HG02571 (cell line): Measurements from ENCODE around the gene LRP6.
"Not testable (repeated sequence)": the region's sequence is repeated elsewhere in the genome, so short reads cannot be mapped to it uniquely, and the experiment has no call there.

Source experiments
- ATAC-seq: cut with Tn5 transposase; IDR thresholded peaks from one replicate; pipeline ENCODE4 v1.9.1; 2021; ENCODE audit warnings: mild to moderate bottlenecking, moderate library complexity; ENCODE audit not compliant: unreplicated experiment

The LRP6 gene

DNA sequence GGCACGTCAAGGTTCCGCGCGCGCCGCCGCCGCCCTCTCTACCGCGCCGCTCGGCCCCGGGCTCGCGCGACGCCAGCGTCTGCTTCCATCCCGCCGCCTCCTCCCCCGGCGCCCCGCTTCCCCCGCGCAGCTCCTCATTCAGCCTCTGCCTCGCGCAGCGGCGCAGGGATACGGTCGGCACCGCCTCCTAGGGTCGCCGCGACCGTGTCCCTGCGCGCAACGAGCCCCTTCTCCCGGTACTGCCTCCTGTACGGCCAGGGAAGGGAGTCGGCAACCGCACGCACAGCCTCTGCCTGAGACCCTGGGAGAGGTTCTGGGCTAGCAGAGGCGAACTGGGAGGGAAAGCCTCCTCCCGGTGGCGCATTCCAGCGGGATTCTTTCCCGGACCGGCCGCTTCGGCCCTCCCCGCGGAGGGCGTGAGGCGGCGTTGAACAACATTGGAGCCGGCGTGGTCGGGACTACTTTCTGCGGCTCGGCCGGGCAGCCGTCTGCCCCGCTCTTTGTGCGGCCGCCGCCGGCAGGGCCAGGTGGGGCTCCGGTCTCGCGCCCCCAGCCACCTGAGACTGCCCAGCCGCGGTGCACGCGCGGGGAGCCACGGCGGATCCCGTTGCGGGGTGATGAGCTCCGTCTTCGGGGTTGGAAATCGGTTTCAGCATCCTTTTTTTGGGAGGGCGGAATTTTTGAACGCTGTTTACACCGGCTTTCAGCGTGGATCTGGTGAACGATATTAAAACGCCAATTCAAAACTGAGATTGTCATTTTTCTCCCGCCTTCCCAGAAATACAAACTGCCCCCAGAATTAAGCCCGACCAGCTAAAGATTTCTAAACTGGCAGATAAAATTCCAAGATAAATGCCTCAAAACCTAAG, at the start of gene LRP6:
Gene LRP6 (minus strand): TSS at position 172 of the 869 bp plus-strand sequence. CDS start 309 bp downstream, outside the sequence.
- peak; percentile 73 for ATAC-seq

DNA sequence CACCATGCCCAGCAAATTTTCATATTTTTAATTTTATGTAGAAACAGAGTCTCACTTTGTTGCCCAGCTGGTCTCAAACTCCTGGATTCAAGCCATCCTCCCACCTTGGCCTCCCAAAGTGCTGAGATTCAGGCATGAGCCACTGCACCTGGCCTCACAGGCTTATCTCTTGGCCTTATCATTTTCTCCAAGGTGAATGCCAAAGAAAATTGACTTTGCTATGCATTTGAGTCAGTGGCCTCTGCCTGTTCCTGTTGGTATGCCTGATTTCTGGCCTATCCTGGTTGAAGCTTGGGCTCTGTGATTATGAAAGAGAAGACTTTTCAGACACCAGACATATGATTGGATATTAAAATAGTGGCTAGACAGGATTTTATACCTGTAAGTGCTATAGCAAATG, 49.0 kb upstream of the LRP6 start:
- ATAC-seq, result no peak

DNA sequence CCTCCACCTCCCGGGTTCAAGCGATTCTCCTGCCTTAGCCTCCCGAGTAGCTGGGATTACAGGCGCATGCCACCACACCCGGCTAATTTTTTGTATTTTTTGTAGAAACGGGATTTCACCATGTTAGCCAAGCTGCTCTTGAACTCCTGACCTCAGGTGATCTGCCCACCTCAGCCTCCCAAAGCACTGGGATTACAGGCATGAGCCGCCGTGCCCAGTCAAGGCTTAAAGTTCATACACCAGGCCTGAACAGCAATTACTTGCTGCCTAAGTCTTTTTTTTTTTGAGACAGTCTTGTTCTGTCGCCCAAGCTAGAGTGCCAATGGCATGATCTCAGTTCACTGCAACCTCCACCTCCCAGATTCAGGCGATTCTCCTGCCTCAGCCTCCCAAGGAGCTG, 43.9 kb upstream of the LRP6 start:
- not testable (repeated sequence) for ATAC-seq

DNA sequence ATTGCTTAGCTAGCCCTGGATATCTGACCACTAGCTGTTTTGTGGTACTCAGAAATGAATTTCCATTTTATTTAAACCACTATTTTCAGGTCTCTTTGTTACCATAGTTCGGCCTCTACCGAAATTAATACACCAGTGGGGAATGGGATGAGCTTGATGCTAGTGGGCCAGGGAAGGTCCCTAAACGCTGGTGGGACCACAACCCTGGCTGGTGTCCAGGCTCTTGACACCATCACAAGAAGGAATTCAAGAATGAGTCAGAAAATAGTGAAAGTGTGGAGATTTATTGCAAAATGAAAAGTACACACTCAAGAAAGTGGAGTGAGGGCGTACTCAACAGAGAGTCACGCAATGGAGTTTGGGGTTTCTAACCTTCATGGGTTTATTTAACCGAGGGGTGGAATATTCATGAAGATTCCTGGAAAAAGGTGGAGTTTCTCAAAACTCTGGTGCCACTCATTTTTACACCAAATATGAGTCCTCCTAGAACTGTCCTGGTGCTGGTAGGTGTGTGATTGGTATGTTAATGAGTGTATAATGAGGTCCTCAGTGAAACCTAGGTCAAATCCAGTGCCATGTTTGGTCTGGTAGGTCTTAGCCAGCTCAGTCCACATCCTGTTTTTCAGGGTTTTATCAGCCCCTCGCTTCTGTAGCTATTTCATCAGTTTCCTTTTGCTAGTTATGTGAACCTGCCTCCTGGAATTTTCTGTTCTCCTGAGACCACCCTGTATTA, 38.9 kb upstream of the LRP6 start:
- ATAC-seq, result no peak

DNA sequence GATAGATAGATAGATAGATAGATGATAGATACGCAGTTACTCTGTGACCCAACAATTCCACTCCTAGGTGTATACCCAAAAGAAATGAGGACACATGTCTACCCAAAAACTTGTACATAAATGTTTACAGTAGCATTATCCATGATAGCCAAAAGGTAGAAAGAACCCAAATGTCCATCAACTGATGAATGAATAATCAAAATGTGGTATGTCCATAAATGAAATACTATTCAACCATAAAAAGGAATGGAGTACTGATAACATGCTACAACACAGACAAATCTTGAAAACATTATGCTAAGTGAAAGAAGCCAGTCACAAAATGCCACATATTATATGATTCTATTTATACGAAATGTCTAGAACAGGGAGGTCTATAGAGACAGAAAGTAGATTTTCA, 36.1 kb upstream of the LRP6 start:
- ATAC-seq, result no peak

DNA sequence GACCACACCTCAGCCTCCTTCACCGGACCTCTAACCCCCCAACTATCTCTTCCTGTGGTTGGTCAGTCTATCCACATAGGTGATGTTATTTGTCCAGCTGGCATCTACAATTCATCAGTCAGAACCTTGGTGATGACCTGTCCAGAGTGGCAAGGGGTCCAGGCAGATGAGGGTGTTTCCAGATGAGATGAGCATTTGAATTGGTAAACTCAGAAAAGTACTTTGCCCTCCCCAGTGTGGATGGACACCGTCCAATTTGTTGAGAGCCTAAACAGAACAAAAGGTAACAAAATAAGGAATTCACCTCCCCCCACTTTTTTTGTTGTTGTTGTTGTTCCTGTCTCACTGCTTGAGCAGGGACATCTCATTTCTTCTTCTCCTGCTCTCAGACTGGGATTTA, 34.3 kb upstream of the LRP6 start:
- ATAC-seq, result no peak

DNA sequence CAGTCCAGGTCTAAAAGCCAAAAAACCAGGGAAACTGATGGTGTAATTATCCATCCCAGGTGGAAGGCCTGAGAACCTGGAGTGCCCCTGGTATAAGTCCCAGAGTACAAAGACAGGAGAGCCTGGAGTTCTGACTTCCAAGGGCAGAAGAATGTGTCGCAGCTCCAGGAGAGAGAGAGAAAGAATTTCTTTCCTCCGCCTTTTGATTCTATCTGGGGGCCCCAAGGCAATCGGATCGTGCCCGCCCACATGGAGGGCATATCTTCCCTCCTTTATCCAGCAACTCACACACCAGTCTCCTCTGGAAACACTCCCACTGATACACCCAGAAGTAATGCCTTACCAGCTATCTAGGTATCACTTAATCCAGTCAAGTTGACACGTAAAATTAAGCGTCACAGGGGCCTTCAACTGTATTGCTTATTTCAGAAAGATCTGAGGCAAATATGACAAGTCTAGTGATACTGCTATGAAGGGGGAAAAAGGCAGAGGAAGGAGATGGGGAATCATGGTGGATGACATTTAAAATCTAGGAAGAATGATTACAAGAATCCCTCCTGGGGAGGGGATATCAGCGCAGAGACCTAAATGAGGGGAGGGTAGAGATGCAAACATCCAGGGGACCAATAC, 30.5 kb upstream of the LRP6 start:
- ATAC-seq, result no peak

DNA sequence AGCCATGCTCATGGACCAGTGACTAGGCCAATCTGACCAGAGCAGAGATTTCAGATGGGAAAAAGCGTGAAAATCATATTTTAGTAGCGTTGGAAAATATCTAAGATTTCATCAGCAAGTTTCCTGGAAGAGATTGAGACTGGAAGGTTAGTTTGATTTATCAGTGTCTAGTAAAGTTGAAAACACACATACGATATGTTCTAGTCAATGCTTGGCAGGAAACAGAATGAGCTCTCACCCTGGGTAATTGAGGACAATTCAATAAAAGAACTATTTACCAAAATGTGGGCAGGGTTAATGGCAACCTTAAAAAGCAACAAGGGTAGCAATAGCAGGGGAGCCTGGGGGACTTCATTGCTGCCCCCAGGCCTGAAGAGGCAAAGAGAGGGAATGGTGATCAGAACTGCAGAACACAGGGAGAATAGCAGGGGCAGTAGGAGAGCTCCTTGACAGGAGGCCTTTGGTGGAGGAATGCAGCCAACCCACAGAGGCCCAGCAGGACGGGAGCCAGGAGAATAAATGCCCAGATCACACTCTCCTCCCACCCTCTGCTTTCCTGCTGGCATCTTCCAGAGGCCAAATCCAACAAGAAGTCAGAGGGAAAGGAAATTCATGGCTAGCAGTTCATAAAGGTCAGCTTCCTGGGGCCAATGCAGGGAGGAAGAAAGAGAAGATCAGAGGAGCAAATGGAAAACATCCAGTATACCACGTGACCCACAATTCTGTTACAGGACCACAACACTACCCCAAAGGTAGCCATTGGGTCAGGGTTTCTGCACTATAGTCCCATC, 27.6 kb upstream of the LRP6 start:
- no peak for ATAC-seq

DNA sequence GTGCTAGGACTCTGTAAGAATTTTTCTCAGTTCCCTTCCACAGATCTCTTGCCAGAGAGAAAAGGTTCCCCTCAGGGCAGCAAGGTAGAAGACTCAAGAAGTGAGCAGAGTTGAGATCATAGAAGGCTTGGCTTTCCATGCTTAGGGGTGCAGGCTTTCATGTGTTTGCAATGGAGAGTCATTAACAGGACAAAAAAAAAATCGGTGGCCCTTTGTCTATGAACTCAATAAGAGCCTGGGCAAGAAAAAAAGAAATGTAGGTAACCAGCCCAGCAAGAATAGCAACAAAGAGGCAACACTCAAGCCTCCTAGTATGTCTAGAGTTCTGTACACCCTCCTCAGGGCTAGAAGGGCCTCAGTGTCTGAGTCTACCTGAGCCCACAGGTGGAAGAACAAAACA, 23.4 kb upstream of the LRP6 start:
- ATAC-seq, result no peak

DNA sequence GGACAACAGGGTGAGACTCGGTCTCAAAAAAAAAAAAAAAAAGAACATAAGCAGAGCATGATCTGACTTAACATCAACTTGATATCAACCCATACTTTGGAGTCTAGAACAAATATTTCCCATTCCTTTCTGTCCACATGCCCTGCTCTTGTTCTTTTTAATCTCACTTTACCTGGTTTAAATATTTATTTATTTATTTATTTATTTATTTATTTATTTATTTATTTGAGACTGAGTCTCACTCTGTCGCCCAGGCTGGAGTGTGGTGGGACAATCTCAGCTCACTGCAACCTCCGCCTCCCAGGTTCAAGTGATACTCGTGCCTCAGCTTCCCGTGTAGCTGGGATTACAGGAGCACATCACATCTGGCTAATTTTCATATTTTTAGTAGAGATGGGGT, 19.6 kb upstream of the LRP6 start:
- ATAC-seq, result no peak

DNA sequence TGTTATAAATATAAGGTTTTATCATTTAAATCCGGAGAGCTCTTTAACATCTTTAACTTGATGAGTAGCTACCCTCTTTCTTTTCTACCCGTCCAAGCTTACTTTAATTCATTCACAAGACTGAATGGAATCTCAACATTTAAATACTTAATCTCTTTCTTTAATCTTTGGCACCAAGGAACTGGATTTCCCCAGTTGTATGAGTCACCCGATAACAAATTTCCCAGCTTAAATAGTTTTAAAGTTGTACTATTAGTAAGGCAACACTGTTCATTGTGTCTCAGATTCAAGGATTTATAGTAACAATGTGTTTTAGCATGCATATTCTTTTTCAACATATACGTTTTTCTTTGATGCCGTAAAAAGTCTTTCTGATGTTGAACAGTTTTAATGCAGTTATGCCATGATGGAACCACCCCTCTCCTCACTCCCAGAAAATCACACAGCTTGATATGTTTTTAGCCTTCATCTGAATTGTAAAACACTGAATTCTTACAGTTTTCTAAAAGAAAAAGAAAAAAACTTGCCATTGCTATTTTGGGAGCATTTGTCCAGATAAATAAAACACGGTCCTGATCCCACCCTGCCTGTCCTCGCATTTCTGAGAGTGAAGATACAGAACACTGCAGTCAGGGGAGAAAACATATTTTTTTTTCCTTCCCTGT, 16.0 kb upstream of the LRP6 start:
- ATAC-seq, result no peak

DNA sequence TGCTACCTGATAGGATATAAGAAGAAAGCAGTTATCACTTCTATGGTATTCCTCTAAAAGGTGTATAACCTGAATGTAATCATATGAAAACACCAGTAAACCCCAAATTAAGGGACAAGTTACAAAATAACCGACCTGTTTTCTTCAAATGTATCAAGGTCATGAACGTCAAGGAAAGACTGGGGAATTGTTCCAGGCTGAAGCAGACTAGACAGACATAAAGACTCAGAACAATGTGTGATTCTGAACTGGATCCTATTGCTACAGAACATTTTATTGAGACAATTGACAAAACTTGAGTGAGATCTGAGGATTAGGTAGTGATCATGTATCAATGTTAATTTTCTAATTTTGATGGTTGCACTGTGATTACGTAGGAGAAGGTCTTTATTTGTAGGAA, 15.4 kb upstream of the LRP6 start:
- ATAC-seq, result no peak

DNA sequence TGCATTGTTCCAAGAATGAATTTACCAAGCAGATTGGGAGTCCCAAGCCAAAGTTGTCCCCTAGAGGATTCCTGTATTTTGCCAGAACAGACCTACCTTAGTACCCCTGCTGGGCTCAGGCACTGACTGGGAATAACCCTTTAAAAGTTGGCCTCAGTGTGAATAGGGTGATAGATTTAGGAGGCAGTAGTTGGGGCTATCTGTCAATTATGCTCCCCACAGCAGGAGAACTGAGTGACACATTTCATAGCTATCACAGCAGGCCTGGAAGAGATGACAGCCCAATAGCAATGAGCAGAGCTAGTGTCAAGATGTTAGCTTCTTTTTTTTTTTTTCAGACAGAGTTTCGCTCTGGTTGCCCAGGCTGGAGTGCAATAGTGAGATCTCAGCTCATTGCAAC, 14.3 kb upstream of the LRP6 start:
- ATAC-seq, result no peak

DNA sequence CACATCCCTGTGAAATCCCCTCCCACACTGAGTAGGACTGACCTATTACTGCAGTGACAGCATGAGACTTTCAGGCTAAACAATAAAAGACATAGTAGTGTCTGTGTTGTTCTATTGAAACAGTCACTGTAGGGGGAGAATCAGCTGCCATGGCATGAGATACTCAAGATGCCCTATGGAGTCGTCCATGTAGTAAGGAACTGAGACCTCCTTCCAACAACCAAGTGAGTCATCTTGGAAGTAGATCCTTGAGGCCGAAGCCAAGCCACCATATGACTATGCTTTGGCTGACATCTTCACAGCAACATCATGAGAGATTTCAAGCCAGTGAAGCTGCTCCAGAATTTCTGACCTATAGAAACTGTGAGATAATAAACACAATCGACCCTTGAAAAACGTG, 12.1 kb upstream of the LRP6 start:
- ATAC-seq, result no peak

DNA sequence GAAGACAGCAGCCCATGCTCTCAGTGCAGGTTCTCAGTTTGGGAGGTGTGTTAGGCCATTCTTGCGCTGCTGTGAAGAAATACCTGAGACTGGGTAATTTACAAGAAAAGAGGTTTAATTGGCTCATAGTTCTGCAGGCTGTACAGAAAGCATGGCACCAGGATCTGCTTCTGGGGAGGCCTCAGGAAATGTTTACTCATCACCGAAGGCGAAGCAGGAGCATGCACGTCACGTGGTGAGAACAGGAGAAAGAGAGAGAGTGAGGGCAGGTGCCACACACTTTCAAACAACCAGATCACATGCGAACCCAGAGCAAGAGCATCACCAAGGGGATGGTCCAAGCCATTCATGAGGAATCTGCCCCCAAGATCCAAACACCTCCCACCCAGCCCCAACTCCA, 9.0 kb upstream of the LRP6 start:
- ATAC-seq, result no peak

DNA sequence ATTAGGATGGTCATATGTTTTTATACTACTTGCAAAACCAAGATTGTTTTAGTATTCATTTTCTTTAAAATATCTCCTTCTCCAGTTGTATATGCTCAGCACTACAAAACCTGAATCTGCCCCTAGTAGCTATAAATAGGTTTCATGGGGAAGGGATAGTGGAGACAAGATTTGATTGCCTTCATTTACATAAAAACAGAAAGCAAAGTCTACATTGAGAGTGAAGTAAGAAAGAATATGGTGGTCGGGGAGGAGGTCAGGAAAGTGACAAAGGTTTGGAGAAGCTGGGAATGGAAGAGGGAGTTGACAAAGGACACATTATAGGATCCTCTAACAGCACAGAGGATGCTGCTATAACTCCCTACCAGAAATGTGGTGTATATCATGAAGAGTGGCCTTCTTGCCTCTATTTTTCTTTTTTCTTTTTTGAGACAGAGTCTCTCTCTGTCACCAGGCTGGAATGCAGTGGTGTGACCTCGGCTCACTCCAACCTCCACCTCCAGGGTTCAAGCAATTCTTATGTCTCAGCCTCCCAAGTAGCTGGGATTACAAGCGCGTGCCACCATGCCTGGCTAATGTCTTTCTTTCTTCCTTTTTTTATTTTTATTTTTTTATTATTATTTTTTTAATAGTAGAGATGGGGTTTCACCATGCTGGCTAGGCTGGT, 6.6 kb upstream of the LRP6 start:
- ATAC-seq, result no peak

DNA sequence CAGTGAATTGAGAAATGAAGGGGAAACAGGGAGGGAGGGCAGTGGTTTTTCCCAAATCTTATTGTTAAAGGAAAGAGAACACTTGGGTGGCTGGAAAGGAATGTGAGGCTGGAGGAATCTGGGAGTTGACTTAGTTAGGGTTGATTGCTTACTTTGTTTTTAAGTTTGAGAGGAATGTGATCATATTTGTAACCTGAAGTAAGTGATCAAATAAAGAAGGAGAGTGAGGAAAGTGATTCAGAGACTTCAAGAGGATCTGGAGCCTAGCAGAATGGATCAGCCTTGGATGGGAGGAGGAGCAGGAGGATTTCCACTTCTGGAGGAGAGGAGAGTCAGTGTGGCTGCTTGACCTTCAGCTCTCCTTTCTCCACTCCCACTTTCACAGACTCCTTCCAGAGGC, 6.0 kb upstream of the LRP6 start:
- ATAC-seq, result no peak

DNA sequence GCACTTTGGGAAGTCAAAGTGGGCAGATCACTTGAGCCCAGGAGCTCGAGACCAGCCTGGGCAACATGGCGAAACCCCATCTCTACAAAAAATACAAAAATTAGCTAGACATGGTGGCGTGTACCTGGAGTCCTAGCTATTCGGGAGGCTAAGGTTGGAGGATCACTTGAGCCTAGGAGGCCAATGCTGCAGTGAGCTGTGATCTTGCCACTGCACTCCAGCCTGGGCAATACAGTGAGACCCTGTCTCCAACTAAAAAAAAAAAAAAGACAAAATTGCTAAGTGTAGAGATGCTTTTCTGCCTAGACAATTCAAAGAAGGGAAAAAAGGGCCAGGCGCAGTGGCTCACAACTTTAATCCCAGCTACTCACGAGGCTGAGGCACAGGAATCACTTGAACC, 3.4 kb upstream of the LRP6 start:
- ATAC-seq, result no peak

DNA sequence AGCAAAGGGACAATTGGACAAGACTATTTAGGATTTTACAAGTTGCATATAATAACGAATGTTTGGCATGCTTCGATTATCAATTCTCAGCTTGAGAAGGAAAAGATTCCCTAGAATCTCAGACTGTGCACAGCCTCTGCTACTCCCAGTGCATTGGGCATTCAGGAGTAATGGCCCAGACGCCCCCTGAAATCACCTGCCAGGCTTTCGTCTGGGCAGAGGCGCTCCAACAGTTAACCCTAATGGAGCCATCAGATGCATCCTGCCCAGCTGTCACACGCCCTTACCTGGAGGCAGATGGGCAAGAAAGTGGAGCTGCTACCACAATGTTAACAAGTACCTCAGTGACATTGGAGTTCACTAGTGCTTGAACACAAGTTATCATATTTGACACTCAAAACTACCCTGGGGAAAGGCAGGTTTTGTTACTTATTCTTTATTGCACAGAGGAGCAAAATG, 927 bp upstream of the LRP6 start:
- ATAC-seq, result no peak

DNA sequence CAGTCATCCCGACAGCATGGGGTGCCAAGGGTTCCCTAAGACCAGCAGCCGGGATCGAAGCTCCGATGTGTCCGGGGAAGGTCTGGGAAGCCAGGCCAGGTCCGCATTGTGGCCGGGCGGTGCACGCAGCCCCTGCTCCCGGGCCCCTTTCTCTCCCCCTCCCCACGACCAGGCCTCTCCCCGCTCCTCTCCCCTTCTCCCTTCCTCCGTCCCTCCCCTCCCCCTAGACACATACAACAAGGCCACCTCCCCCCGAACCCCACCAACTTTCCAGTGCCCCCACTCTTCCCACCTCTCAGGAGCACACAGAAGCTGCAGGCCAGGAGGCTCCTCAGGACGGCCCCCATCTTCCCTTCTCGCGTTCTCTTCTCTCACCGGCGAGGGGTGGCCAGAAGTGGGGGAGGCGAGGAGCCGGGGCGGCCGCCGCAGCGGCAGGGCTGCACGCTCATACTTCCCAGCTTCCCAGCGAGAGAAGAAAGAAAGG, 413 bp downstream of the LRP6 start:
- no peak for ATAC-seq
